Colonic mucosa (tissue), 4 donors: ENCODE results near the gene MAP3K21. TPM values are rescaled to one million over a fixed set of nuclear protein-coding genes. Genes with fewer than 3 reads are reported as not detected.
A peak's percentile ranks its signal among the peaks of the same experiment; 100 is the strongest.

Experiments used
- DNase-seq: peaks from one replicate; pipeline ENCODE4 v3.0.0-alpha.2; 2020
- H3K27ac ChIP-seq: fragments of 200-600 bp; one replicate; pipeline ENCODE4 v1.8.0; 2021
- H3K27me3 ChIP-seq: fragments of 200-600 bp; one replicate; pipeline ENCODE4 v1.8.0; 2021
- H3K36me3 ChIP-seq: fragments of 200-600 bp; one replicate; pipeline ENCODE4 v1.8.0; 2021
- H3K4me1 ChIP-seq: fragments of 200-600 bp; one replicate; pipeline ENCODE4 v1.8.0; 2021; ENCODE audit warnings: mild to moderate bottlenecking
- H3K4me3 ChIP-seq: fragments of 200-600 bp; one replicate; pipeline ENCODE4 v1.8.0; 2021
- H3K9ac ChIP-seq, 2 donors: one replicate each; pipeline ENCODE4 v1.7.0; 2013; ENCODE audit warnings: control low read depth in 2 of 2, low read depth in 2 of 2, low read length in 2 of 2
- H3K9me3 ChIP-seq: fragments of 200-600 bp; one replicate; pipeline ENCODE4 v1.8.0; 2021
- intact Hi-C: fragments of 100-400 bp; cut with DNase I; formaldehyde crosslinking; loops from one replicate; pipeline ENCODE4 v1.14.1; 2022
- total RNA-seq, 2 donors: library from RNA; stranded (reverse); fragmentation: NEBNext Ultra II Directional in 1 of 2; extraction: Animal tissue kit (Norgen Biotek cat#: 25700) in 1 of 2; gene quantifications; one replicate each; pipeline ENCODE4 v1.2.1, GENCODE V29; 2021
- TF ChIP-seq, protein P1 (sequence below): fragments of 200-600 bp; IDR thresholded peaks from one replicate; pipeline ENCODE4 v1.8.0; 2022; ENCODE audit warnings: antibody characterized with exemption, mild to moderate bottlenecking
- donor health status: healthy.
- donor health status: DM: no; HTN: no; CAD: no.
- donor health status: DM: no; HTN: no; CAD: no.

Gene MAP3K21
- total RNA-seq, 2 donors from 2014 or later = 16.4 to 20.5 TPM

DNA sequence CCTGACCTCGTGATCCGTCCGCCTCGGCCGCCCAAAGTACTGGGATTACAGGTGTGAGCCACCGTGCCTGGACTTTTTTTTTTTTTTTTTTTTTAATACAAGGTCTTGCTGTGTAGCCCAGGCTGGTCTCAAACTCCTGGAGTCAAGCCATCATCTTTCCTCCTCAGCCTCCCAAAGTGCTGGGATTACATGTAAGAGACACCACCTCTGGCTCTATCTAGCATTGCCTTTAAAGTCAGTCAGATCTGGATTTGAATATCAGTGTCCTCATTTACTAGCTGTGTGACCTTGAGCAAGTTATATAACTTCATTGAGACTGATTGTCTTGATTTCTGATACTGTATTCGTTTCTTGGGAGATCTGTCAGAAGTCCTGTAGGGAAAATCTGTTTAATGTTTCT is 6.6 kb downstream of the MAP3K21 start:
- no peak for DNase-seq
- no peaks in the 10 kb centered on the region for H3K27me3 ChIP-seq
- H3K4me3 ChIP-seq = no peak overlapping the region
- no peak overlapping the region for H3K27ac ChIP-seq
- H3K36me3 ChIP-seq = no peaks in the 10 kb centered on the region
- peaks cover 4% of the 10 kb centered on the region for H3K4me1 ChIP-seq
- intact Hi-C loops = no loop called here
- no peak overlapping the region for H3K9ac ChIP-seq
- H3K9me3 ChIP-seq = no peaks in the 10 kb centered on the region
- TF ChIP-seq, protein P1, sequence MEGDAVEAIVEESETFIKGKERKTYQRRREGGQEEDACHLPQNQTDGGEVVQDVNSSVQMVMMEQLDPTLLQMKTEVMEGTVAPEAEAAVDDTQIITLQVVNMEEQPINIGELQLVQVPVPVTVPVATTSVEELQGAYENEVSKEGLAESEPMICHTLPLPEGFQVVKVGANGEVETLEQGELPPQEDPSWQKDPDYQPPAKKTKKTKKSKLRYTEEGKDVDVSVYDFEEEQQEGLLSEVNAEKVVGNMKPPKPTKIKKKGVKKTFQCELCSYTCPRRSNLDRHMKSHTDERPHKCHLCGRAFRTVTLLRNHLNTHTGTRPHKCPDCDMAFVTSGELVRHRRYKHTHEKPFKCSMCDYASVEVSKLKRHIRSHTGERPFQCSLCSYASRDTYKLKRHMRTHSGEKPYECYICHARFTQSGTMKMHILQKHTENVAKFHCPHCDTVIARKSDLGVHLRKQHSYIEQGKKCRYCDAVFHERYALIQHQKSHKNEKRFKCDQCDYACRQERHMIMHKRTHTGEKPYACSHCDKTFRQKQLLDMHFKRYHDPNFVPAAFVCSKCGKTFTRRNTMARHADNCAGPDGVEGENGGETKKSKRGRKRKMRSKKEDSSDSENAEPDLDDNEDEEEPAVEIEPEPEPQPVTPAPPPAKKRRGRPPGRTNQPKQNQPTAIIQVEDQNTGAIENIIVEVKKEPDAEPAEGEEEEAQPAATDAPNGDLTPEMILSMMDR = no peak

DNA sequence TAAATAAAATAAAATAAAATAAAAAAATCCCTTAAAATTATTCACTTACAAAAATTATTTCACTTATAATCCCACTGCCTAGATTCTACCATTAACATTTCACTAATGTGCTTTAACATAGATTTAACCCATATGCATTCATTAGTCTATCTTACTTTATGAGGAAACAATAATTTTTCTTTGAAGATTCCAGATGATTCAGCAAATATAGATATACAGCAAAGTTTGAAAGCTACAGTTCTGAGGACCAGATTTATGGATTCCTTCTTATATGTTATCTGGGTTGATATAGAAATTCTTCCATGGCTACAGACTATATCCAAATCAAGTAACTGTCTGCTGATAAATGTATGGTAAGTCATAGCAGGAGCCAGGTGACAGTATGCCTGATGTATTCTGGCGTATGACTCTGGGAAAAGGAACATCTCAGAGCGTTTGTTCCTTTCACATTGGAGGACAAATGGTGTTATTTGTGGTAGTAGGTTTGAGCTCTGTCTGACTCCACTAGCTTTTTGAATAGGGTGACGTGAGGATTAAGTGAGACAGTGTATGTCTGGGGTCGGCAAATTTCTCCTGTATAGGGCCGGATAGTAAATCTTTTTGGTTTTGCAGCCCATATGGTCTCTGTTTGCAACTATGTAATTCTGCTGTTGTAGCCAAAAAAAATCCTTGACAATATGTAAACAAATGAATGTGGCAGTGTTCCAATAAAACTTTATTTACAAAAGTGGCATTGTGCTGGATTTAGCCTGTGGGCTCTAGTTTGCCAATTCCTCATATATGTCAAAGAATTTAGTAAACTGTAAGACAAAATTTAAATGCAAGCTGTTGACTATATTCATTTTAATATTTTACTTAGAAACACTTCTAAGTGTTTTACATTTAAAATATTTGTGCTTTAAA is 9.3 kb downstream of the MAP3K21 start:
- Histone ChIP-seq H3K4me3 (no peak overlapping the region), H3K9me3 (no peaks in the 10 kb centered on the region), H3K27me3 (no peaks in the 10 kb centered on the region), H3K4me1 (peaks cover 4% of the 10 kb centered on the region), H3K9ac (no peak overlapping the region), H3K36me3 (no peaks in the 10 kb centered on the region), H3K27ac (no peak overlapping the region)
- intact Hi-C loops = no loop called here
- no peak for DNase-seq
- TF ChIP-seq, protein P1 = no peak

DNA sequence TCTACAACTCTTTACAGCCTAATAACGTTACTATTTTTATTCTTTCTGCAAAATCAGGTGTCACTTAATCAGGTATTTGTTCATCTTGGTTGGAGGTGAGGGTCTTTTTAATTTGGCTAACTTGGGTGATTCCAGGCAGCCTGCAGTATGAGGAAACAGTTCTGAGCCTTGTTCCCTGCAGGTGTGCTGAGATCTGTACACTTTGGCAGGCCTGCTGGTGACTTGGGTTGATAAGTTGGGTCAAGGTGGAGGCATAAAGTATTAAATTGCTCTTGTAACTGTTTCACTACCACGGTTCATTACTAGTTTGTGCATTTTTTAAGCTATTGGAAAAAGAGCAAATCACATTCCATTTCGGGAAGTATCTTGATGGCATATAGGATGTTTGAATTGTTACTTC is 10.0 kb downstream of the MAP3K21 start:
- H3K4me1 ChIP-seq = peaks cover 4% of the 10 kb centered on the region
- DNase-seq = peak; percentile 40
- H3K4me3 ChIP-seq = no peak overlapping the region
- H3K27ac ChIP-seq = no peak overlapping the region
- no peaks in the 10 kb centered on the region for H3K27me3 ChIP-seq
- no peak overlapping the region for H3K9ac ChIP-seq
- H3K9me3 ChIP-seq = no peaks in the 10 kb centered on the region
- TF ChIP-seq, protein P1 = no peak
- intact Hi-C loops = no loop called here
- no peaks in the 10 kb centered on the region for H3K36me3 ChIP-seq

DNA sequence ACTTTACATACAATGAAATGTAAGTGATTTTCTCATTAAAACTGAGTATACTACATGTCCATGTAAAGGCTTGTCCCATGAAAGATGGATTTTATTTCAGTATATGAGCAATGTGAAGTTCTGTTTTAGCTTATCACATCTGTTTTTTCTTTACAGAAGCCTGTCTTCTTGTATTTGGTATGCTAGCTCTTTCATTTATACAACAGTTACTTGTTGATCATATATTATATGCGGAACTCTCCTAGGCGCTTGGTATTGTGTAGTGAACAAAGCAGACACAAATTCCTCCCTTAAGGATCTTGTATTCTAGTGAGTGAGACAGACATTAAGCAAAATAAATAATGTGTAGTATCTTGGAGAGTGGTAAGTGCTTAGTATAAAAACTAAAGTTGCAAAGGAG is 10.6 kb downstream of the MAP3K21 start:
- peaks cover 4% of the 10 kb centered on the region for H3K4me1 ChIP-seq
- no peak for DNase-seq
- H3K9me3 ChIP-seq = no peaks in the 10 kb centered on the region
- no peaks in the 10 kb centered on the region for H3K27me3 ChIP-seq
- no peak overlapping the region for H3K4me3 ChIP-seq
- intact Hi-C loops = no loop called here
- no peak overlapping the region for H3K9ac ChIP-seq
- TF ChIP-seq, protein P1 = no peak
- no peaks in the 10 kb centered on the region for H3K36me3 ChIP-seq
- H3K27ac ChIP-seq = no peak overlapping the region

DNA sequence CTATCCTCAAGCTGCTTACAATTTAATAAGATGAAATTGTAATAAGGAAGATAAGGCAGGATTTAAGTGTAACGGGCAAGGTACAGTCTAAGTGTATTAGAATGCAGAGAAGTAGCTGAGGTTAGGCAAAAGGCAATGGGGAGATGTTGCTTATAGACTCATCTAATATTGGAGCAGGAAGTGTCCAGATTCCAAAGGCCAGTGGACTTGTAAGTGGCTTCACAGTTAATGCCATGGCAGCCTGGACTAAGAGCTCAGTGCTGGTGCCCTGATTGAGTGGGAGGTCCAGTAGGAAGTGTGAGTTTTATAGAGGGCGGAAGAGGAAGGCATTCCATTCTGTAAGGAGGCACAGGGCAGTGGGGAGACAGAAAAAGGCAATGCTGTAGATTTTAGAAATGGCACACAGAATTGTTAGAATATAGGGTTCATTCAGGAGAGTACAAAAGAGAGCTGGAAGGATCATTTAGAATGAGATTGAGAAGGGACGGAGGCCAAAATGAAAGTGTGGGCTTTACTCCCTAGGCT is 12.6 kb downstream of the MAP3K21 start:
- intact Hi-C loops = no loop called here
- no peaks in the 10 kb centered on the region for H3K4me1 ChIP-seq
- TF ChIP-seq, protein P1 = no peak
- H3K4me3 ChIP-seq = no peak overlapping the region
- DNase-seq = no peak
- no peaks in the 10 kb centered on the region for H3K27me3 ChIP-seq
- no peak overlapping the region for H3K27ac ChIP-seq
- no peak overlapping the region for H3K9ac ChIP-seq
- H3K9me3 ChIP-seq = no peaks in the 10 kb centered on the region
- H3K36me3 ChIP-seq = no peaks in the 10 kb centered on the region
